HTR-8/SVneo (cell line): ENCODE data around the gene PRKAR1B.
"Not testable (repeated sequence)": the region's sequence is repeated elsewhere in the genome, so short reads cannot be mapped to it uniquely, and the experiment has no call there.

ENCODE experiments used
- DNase-seq: peaks from one replicate; pipeline ENCODE4 v3.0.0; 2011; ENCODE audit warnings: low spot score, mixed read lengths; ENCODE audit not compliant: insufficient read length
- FAIRE-seq: peaks from 2 replicates; lab custom pipeline; 2011; peaks lifted over from hg19 to GRCh38; lab: Jason Lieb, UNC

PRKAR1B gene

DNA sequence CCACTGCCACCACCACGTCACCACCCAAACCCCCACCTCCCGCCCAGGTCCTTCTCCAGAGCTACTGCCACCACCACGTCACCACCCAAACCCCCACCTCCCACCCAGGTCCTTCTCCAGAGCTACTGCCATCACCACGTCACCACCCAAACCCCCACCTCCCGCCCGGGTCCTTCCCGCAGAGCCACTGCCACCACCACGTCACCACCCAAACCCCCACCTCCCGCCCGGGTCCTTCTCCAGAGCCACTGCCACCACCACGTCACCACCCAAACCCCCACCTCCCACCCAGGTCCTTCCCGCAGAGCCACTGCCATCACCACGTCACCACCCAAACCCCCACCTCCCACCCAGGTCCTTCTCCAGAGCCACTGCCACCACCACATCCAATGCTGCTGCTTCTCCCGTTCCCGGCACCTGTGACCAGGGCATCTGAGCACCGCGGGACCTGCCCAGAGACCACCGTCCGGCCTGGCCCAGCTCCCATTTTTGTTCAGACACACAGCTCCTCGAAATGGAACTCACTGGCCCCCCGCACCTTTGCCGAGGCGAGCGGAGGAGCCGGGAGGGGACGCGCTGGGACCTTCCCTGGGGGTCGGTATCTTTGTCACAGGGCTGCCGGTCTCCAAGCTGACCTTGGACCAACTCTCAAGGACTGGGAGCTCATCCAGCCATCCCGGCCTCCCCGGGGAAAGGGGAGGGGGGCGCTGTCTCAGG is 174.8 kb downstream of the PRKAR1B start:
- FAIRE-seq, DNase-seq: not testable (repeated sequence)

DNA sequence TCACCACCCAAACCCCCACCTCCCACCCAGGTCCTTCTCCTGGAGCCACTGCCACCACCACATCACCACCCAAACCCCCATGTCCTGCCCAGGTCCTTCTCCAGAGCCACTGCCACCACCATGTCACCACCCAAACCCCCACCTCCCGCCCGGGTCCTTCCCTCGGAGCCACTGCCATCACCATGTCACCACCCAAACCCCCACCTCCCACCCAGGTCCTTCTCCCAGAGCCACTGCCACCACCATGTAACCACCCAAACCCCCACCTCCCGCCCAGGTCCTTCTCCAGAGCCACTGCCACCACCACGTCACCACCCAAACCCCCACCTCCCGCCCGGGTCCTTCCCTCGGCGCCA is 175.5 kb downstream of the PRKAR1B start:
- FAIRE-seq, DNase-seq: not testable (repeated sequence)

DNA sequence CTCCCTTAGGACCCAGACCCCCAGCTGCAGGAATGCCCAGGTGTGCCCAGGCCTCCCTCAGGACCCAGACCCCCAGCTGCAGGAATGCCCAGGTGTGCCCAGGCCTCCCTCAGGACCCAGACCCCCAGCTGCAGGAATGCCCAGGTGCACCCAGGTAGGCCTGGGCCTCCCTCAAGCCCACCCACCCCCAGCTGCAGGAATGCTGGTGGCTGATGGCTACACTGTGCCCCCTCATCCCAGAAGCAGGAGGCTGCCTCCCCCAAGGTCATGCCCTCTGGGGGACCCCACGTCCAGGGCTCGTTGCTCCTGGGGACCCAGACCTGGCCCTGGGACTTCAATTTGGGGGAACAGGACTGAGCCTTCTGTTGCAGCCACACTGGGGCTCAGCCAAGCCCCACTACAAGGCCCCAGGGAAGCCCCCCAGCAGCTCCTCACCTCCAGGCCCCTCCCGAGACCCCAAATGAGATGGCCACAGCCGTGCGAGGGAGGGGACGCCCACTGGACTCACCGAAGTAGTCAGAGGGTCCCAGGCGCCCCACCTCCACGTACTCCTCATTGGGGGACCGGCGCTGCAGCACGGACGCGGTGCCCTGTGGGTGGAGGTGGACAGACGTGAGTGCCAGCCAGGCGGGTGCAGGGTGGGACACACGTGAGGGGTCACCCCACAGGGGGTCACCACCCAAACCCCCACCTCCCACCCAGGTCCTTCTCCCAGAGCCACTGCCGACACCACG is 176.0 kb downstream of the PRKAR1B start:
- FAIRE-seq (peak; percentile 16), DNase-seq (no peak)

DNA sequence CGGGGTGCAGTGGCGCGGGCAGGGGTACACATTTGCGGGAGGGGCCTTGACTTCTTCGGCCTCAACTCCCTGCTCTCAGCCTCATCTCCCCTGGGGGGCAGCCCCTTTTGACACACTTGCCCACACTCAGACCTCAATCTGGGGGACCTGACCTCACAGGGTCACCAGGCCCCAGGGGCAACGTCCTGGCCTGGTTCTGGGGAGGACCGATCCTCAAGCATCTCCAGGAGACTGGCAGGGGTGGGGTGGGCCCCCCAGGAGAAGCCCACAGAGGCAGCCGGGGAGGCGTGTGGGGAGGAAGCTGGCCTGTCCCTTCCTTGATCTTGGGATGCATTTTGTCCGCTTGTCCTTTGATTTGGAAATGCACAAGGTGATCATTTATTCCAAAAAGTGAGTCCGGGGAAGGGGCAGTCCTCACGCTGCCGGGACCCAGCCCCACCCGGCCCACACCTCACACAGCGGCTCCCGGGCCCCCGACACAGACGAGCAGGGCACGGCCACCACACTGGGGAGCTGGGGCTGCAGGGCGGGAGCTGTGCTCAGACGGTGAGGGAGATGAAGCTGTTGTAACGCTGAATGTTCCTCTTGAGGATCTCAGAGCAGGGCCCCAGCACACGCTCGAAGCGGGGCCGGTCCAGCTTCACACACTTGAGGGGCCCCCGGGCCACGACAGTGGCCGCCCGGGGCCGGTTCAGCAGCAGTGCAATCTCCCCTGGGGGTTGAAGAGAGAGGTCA is 177.0 kb downstream of the PRKAR1B start:
- DNase-seq (no peak), FAIRE-seq (no peak)

DNA sequence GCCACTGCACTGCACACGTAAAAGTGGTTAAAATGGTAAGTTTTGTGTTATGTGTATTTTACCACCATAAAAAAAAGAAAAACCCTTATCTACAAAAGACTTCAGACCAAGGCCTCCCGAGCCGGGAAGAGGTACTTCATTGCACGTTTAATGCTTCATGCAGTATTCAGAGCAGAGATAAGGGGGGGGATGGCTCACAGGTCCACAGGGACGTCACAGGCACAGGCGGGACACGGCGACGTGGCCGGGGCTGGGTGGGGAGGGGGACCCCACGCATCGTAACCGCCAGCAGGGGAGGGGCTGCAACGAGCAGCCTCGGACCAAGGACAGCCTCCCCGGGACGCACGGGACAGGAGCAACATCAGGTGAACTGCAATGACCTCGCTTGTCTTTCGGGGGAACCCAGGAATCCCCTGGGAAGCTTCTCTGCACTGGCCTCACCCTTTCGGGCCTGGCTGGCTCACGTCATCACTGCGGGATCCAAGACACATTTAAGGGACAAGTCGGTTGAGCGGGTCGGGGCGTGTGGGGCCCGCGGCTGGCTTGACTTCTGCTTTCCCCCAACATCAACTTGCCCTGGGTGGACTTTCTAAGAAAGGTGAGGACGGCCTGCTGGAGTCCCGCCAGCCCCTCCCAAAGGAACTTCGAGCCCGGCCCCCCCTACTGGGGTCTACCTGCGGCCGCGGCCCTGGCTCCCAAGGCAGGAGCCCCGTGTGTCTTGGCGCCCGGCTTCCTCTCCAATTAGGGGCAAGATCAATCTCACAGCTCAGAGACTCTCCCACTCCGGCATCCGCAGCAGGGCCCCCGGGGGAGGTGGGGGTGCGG is 177.8 kb downstream of the PRKAR1B start:
- DNase-seq (no peak), FAIRE-seq (no peak)

DNA sequence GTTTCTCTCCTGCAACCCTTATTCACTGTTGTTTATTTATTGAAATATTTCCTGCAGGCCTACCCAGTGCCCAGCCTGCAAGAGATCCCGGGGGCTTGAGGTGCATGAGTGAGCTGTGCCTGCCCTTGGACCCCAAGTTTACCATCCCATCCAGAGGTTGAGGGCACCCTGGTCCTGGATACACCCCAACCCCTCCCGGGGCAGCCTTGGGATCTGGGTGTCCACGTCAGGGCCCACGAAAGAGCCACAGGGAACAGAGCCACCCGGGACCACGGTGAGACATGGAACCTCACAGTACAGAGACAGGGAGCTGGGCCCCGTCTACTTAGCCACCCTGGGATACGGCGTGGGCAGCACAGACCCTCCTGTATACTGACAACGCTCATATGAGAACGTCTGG is 178.7 kb downstream of the PRKAR1B start:
- FAIRE-seq (no peak), DNase-seq (no peak)

DNA sequence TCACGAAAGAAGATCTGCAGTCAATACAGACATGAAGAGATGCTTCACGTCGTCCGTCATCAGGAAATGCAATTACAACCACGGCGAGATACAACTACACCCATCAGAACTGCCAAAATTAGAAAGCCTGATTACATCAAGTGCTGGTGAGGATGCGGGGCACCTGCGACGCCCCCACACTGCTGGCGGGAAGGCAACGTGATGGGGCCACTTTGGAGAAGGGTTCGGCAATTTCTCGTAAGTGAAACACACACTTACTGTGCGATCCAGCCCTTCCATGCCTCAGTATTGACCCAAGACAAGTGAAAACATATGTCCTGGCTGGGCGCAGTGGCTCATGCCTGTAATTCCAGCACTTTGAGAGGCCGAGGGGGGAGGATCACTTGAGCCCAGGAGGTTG is 181.6 kb downstream of the PRKAR1B start:
- DNase-seq (no peak), FAIRE-seq (peak; percentile 66)

DNA sequence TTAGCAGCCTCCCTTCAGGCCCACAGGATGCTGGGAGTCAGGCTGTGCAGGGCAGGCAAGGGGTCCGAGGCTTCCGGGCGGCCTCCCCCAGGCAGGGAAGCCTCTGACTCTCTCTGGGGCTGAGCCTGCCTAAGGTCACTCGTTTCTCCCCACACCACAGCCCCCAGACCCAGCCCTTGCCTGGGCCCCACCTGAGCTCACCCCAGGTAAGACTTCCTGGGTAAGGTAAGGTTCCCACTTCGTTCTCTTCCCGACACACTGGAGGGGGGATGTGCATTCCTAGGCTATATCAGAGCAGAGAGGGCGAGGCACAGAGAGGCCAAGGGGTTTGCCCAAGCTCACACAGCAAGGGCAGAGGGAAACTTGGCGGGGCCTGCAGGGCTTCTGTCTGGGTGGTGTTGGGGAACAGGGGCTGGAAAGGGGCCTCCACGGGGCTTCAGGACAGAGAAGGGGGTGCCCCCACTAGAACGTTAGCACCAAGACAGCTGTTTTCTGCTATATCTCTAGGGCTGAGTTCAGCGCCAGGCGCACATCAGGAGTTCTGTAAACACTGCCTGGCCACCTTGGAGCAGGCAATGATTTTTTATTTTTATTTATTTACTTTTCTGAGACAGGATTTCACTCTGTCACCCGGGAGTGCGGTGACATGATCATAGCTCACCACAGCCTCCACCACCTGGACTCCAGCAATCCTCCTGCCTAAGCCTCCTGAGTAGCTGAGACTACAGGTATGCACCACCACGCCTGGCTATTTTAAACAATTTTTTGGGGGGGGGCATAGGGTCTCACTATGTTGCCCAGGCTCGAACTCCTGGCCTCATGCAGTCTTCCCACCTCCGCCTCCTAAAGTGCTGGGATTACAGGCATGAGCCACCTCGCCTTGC is 182.5 kb downstream of the PRKAR1B start:
- FAIRE-seq (no peak), DNase-seq (no peak)

DNA sequence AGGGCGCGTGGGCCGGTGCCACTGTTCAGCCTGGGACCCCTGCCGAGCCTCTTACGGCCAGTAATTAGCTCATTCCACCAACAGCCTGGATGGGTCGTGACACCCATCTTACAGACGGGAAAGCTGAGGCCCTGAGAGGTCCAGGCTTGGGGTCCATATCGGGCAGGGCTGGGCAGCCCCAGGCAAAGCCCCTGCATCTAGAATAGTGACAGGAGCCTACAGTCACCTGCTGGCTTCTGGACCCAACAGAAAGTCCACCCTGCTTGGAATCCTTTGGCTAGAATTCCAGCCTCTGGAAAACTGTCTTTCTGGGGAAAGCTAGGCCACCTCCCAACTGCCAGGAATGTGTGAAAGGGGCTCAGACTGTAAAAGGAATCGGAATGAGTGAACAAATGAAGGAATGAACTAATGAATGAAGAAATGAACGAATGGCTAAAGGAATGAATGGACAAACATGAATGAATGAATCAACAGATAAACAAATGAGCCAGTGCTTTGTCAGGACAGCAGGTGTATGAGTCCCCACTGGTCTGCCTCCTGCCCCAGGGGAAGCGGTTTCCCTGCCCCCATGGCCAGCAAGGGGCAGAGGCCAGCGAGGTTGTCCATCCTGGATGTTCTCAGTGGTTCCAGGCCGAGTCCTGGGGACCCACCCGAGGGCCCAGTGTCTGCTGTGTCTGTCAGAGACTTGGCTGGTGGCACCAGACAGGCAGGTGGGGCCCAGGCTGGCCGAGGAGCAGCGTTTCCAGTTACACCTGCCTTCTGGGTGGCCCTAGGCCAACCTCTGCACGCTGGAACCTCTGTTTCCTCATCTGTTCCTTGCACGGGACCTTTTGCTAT is 183.4 kb downstream of the PRKAR1B start:
- FAIRE-seq: no peak
- DNase-seq: no peak

DNA sequence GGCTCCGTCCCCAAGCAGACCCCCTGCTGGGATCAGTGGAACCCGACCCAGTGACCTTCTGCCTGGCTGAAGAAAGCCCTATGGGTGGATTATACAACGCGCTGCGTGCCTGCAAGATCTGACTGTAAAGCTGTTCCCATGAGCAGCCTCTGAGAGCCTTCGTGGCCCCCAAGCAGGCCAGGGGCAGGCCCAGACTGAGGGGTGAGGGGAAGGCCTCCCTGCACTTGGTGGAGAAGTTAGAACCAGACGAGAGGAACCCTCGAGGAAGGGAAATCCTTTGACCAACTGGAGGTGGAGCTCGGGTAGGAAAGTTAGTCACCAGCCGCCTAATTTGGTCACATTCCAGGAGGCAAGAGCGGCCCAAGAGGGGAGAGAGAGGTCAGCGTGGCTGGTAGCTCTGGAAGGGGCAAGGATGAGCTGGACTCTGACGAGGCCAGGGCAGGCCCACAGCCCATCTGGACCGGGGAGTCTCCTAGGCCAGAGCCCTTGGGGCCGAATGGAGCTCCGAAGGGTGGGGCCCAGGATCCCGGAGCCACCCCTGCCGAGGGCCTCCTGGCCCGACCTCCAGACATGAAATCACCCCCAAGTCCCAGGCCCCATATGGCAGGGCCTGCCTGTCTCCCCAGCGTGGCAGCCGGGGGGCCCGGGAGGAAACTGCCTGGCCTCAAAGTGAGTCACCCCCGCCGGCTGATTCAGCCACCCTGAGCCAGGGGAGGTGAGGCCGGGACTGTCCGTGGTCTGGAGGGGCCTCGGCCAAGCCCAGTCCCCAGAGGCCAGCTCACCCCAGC is 184.2 kb downstream of the PRKAR1B start:
- DNase-seq (peak; percentile 93), FAIRE-seq (peak; percentile 91)

DNA sequence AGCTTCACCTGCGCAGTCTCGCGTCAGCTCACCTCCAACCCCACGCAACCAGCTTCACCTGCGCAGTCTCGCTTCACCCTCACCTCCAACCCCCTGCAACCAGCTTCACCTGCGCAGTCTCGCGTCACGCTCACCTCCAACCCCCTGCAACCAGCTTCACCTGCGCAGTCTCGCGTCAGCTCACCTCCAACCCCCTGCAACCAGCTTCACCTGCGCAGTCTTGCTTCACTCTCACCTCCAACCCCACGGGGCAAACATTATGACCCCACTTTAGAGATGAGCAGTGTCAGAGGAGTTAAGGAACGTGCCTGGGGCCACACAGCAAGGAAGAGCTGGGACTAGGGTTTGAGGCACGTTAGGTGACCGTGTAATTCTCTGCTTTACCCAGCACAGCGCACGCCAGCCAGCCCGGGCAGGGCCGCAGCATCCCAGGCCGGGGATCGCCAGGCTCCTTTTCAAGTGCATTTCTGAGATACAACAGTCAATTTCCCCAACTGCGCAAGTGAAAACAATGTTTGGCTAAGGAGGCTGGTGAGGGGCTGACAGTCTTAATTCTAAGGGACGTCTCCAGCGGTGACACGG is 184.9 kb downstream of the PRKAR1B start:
- peak; percentile 94 for FAIRE-seq
- DNase-seq: no peak

DNA sequence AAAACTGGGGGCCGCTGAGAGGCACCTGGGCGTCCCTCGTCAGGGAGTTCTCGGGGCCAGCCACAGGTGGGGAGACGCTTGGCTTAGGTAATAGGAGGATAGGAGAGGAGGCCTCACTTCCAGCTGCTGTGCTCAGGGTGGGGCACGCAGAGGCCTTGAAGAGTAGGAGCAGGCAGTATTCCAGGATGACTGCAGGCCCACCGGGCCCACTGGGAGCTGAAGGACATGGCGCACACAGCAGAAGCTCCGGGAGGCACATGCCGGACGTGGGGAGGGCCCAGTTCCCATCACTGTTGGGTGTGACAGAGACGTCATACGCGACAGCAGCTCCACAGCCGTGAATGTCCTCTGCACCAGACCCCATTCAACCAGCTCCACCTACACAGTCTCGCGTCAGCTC is 185.4 kb downstream of the PRKAR1B start:
- FAIRE-seq (no peak), DNase-seq (no peak)

DNA sequence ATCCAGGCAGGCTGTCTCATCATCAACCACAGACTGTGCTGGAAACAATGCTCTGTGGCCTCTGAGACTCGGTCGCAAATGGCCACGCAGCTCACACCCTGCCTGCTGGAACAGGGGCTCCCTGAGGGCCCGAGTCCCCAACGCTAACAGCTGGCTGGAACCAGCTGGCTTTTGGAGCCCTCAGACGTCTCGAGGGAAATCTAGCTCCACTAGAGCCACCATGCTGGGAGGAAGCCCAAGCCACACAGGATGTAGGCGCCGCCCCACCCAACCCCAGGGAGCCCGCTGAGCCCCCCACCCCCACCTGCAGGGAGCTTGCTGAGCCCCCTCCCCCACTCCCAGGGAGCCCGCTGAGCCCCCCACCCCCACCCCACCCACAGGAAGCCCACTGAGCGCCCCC is 186.1 kb downstream of the PRKAR1B start:
- FAIRE-seq (peak; percentile 69), DNase-seq (no peak)

DNA sequence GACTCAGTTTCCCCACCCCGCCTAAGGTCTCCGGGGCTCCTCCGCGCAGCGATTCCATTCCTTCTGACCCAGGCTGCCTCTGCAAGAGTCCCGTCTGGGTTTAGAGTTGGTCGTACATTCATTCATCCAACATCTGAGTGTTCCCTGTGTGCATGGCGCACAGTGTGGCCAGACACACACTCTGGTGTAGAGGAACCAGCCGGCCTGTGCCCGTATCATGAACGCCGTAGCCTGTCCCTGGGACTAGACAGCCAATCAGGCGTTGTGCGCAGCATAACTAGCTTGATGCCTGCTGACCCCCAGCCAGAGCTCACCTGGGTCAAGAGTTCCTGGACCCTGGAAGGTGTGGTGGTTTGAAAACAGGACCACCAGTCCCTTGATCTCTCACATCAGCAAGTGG is 186.5 kb downstream of the PRKAR1B start:
- DNase-seq: no peak
- peak; percentile 49 for FAIRE-seq

DNA sequence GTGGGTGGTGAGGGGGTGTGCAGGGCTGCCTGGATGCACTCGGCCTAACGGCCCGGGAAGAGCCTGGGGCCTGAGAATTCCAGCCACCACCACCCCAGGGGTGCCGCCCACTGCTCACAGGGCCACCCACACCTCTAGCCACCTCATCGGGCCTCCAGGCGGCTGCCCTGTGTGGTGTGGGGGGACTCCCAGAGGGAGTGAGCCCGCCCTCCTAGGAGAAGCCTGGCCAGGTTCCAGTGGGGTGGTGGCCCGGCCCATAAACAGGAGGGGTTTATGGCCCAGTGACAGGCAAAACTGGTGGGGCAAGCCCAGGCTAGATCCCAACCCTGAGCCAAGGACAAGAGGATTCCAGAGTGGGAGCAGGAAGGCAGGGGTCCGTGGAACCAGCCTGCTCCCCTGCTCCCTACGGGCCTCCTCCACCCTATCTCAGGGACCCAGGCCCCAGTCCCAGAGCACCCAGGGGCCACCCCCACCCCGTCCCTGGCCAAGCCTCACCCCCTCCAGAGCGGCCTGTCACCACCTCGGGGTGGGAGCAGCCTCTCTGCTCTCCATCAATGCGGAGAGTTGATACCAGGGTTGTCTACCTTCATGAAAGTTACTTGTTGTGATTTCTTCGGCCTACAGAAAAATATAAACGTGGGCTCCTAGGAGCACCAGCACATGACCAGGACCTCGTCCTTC is 187.2 kb downstream of the PRKAR1B start:
- FAIRE-seq (peak; percentile 95), DNase-seq (peak; percentile 98)

DNA sequence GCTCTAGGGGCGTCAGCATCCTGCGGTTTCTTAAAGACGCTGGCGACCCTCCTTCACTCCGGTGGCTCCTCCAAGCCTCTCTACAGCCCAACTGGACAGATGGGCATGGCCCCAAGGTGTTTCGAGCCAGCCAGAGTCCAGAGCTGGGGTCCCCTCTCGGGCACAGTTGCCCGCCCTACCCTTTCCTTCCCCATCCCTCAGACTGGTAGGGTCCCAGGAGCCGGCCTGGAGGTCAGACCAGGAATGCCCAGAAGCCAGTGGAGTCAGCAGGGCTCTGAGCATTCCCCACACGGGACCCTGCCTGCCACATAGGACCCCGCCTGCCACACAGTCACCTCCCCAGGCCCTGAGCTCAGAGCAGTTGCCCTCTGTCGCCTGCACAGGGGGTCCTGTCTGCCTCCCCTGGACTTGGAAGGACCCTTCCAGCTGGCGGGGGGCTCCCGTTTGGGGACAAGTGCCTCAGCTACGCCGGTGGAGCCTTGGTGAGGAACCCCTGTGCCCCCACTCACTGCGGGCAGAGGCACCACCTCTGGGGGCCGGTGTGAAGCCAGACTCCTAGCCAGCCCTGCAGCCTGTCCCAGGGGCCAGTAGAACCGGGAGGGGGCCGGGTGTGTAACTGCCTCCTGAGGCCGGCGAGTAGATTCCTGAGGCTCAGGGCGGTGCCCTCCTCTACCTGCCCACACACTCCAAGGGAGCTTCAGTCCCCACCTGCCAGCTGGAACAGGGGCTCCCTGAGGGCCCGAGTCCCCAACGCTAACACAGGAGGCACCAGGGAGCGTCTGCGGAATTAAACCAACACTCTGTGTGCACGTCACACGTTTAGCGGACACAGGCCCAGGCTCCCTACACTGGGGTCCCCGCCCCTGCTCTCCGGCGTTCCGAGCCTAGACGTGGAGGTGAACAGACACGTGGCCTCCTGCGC is 188.1 kb downstream of the PRKAR1B start:
- FAIRE-seq: peak; percentile 80
- no peak for DNase-seq
